Amniotic epithelial cell (primary cell): ENCODE results near the gene RBM19.

Experiments
- DNase-seq: peaks from one replicate; pipeline ENCODE4 v3.0.0-alpha.2; 2010; ENCODE audit warnings: low read depth

The RBM19 gene

DNA sequence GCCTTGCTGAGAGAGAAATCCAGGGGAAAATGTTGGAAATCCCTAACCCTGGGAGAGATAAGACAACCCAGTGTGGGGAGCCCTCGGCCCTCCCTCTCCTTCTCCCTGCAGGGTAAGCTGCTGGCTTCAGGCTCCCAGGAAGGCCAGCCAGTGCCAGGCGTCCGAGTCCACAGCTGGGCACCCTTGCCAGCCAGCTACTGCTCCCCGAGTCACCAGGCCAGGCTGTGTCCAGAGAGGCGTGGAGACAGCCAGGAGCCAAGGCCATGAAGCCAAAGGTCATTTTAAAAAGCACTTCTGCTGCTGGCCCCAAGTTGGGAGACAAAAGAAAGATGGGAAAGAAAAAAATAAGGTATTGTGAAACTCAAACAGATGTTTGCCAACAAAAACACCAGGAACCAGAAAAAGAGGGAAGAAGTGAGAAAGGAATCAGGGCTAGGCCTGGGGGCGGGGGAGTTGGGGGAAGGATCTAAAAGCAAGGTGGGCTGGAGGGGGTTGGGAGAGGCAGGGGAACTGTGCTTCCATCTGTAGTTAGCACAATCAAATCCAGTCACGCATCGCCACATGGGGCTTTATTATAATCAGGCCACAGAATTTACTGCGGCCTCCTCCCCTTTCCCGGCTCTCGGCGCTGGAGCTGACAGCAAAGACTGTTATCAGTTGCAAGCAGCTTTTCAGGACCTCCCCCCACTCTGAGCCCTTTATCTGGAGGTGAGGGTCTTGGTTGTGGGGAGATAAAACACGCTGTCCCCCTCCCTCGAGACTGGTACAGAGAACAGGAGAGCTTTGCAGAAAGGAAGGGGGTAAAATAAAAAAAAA is 33.5 kb downstream of the RBM19 start:
- DNase-seq: peak; percentile 57

DNA sequence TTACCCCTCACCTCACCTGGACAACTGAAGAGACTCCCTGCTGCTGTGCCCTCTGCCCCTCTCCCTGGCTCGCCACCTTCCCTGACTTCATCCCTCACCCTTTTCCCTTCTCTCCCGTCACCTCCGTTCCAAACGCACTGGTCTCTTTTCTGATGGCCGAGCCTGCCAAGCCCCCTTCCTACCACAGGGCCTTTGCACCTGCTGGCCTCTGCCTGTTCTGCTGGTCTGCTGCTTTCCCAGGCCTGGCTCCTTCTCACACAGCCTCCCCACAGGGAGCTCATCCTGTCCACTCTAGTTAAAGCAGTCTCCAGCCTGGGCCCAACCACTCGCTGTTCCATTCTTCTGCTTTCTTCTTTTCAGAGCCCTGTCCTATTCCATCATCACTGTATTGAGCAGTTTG is 34.6 kb downstream of the RBM19 start:
- no peak for DNase-seq

- DNase-seq: no peak
Measured at GRCh38 chr12:113930249-113930648, 35.9 kb downstream of the RBM19 start.

- no peak for DNase-seq
Measured at GRCh38 chr12:113929312-113929989, 36.7 kb downstream of the RBM19 start.

DNA sequence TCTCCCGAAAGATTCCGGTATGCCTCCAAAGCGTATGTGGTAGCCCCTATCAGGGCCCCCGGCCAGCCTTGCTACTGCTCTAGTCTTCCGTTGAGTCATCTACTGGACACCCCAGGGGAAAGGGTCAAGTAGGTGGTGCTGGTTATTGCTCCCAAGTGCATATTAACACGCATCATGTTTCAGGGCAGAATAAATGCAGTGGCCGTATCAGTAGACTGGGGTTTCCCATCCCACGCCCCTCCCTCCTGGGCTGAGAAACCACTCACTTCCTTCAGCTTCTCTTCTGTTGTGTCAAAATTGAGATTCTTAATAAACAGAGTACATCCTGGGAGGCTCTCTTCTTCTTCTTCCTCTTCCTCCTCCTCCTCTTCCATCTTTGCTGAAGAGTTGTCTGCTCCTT is 39.3 kb downstream of the RBM19 start:
- no peak for DNase-seq

GRCh38 chr12:113924341-113924740 is 41.8 kb downstream of the RBM19 start:
- DNase-seq: no peak

DNA sequence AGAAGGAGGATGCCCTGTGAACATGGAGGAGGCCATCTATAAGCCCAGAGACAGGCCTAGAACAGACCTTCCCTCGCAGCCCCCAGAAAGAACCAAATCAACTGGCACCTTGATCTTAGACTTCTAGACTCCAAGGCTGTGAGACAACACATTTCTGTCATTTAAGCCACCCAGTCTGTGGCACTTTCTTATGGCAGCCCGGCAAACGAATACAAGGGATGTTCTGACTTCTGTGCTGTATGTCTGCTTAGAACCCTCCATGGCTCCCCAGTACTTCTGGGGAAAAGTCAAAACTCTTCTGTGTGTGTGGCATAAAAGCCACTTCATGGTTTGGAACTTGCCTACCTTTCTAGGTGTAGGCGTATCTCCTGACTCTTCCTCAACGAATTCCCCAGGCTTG is 42.9 kb downstream of the RBM19 start:
- no peak for DNase-seq

- DNase-seq: no peak
Measured at GRCh38 chr12:113921430-113921829, 44.7 kb downstream of the RBM19 start.

DNA sequence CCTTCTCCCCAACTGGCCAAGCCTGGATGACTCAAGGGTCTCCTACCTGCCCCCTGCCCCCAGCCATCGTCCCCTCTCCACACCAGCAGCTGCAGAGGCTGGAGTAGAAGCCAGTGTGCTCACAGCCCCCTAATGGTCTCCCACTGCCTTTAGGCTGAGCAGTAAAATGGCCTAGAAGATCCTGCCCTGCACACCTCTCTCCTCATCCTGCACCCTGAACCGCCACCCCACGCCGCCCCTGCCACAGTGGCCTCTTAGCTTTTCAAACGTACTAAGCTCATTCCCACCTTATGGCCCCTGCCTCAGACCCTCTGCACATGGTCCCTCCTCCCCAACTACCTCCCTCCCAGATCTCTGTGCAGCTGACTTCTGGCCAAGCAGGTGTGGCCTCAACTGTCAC is 46.3 kb downstream of the RBM19 start:
- no peak for DNase-seq

- no peak for DNase-seq
Measured at GRCh38 chr12:113918306-113918705, 47.8 kb downstream of the RBM19 start.

DNA sequence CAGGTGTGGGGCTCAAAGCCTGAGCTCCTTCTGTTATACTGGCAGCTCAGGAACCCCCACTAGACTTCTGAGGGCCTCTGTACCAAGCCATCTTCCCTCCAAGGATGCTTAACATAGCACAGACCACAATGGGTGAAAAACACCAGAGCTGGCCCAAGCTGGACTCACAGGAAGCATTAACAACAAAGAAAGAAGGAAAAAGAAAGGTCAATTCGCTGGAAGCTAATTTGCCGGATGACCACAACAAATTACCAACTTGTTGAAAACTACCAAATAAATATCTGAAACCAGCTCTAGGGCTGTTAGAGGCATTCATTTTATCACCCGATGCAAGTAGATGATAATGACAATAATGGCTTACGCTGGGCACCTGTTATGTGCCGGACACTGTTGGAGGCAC is 48.7 kb downstream of the RBM19 start:
- no peak for DNase-seq

GRCh38 chr12:113914806-113915205 is 51.3 kb downstream of the RBM19 start:
- DNase-seq: no peak

DNA sequence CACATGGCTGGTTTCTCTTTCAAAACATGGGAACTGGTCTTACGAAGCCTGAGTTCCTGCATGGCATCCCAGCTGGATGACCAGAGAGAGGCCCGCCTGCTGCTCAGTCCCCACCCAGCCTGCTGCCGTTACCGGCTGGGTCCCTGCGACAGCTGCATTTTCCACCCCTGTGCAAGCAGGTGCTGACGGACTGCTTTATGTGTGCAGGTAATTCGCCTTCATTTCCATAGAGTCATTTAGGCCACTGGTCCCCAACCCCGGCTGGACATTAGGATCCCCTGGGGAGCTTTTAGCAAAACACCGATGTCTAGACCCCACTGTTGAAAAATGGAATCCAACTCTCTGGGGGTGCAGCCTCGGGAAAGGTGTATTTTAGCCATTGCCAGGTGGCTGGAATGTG is 51.9 kb downstream of the RBM19 start:
- DNase-seq: no peak

- DNase-seq: peak; percentile 64
Measured at GRCh38 chr12:113912760-113913329, 53.3 kb downstream of the RBM19 start.

DNA sequence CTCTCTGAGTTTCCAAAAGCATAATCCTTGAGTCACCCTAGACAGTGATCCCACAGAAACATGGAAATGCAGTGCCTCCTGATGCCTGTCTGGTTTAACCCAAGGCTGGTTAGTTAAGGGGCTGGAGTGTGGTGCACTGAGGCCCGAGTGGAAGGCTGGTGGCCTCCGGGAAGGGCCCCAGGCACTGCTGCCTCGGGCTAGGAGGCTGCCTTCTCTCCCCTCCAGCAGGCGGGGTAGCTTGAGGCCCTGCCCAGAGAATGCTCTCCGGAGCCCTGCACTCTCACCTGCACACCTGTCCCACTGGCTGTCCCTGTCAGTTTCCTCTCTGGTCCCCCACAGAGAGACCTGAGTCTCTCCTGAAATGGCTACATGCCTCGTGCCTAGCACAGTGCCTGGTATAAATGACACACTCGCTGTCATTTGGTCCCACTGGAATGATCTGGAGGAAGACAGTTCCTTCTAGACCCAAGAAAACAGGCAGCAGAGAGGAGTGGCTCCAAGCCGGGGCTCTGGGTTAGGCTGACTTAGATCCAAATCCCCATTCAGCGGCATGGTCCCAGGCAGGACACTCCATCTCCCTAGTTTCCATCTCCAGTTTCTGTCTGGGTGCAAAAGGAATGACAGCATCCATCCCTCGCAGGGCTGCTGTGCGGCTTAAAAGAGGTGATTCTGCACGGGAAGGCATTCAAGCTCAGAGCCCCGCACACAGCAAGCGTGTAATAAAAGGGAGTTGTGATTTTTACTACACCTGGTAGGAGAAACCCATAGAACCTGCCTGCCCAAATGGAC is 54.0 kb downstream of the RBM19 start:
- DNase-seq: no peak

DNA sequence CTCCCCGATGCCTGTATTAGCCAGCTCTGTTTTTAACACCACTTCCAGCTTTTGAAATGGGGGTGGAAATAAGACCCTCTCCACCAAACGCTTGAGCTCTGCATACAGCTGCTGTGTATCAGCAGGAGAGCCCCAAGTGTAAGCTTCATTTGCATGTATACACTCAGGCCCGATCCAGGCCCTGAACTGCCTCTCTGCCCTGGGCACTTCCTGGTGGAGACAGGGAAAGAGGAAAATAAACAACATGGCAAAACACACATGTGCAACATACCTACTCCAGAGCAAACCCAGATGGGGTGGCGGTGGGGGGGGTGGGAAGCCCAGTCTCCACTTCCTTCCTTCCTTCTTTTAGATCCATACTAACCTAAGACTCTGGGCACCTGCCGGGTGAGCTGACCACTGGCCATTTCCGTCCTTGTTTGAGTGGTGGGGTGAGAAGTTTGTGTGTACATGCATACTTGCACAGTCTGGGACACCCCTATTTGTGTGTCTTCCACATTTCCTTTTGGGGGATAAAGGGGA is 55.3 kb downstream of the RBM19 start:
- no peak for DNase-seq

DNA sequence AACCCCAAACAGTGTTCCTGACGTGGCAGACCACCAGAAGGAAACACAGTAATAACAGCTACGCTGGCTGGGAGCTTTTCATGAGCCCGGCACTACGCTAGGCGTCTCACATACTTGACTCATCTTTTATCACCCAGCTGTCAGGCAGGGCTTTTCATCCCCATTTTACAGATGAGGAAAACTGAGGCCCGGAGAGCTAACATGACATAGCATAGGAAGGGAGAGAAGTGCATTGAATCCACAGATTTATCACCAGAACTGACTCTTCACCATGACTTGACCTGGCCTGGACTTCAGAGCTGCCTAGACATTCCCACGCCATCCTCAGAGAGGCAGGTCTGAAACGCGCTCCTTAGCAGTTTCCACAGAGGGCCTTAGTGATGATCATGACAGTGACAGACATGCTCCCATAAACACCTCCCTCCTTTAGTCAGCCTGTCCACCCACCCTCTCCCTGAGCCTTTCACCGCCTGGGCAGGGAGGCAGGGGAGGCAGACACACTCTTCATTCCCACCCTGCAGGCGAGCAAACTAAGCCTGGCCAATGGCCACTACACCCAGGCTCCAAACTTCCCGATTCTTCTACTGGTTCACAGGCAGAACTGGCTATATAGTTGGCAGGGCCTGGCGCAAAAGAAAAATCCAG is 56.2 kb downstream of the RBM19 start:
- DNase-seq: no peak

DNA sequence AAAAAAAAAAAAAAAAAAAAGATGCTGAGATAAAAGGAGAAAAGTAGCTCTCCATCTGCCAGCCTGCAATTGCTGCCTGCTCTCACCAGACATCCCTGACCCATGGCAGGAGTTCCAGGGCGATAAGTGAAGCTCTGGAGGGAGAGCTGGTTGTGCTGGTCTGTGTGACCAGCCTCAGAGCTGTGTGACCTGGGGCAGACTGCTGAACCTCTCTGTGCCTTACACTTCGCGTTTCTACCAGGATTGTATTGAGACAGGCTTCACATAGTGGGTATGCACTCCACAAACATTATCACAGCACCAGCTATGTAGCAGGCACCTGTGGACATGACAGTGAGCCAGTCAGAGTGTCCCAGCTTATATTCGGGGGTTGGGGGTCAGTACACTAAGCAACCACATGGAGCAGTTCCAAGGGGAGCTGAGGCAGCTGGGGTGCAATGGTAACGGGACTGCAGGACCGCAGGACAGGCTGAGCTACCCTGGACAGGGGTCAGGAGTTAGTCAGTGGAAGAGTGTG is 57.5 kb downstream of the RBM19 start:
- DNase-seq: no peak

GRCh38 chr12:113907446-113908180 is 58.5 kb downstream of the RBM19 start:
- DNase-seq: no peak

GRCh38 chr12:113906411-113907200 is 59.5 kb downstream of the RBM19 start:
- DNase-seq: no peak
